GM21528 (cell line): ENCODE results near the gene CSF2.

ENCODE experiments used
- ATAC-seq: cut with Tn5 transposase; IDR thresholded peaks from one replicate; pipeline ENCODE4 v1.9.1; 2021; ENCODE audit warnings: mild to moderate bottlenecking, moderate library complexity; ENCODE audit not compliant: unreplicated experiment, low FRiP score

CSF2 gene

GRCh38 chr5:132067941-132068808 lies 5.4 kb upstream of the CSF2 start:
- no peak for ATAC-seq

GRCh38 chr5:132069561-132069960 lies 4.0 kb upstream of the CSF2 start:
- ATAC-seq: no peak

- ATAC-seq: no peak
Observed at GRCh38 chr5:132069994-132070393, 3.6 kb upstream of the CSF2 start.

DNA sequence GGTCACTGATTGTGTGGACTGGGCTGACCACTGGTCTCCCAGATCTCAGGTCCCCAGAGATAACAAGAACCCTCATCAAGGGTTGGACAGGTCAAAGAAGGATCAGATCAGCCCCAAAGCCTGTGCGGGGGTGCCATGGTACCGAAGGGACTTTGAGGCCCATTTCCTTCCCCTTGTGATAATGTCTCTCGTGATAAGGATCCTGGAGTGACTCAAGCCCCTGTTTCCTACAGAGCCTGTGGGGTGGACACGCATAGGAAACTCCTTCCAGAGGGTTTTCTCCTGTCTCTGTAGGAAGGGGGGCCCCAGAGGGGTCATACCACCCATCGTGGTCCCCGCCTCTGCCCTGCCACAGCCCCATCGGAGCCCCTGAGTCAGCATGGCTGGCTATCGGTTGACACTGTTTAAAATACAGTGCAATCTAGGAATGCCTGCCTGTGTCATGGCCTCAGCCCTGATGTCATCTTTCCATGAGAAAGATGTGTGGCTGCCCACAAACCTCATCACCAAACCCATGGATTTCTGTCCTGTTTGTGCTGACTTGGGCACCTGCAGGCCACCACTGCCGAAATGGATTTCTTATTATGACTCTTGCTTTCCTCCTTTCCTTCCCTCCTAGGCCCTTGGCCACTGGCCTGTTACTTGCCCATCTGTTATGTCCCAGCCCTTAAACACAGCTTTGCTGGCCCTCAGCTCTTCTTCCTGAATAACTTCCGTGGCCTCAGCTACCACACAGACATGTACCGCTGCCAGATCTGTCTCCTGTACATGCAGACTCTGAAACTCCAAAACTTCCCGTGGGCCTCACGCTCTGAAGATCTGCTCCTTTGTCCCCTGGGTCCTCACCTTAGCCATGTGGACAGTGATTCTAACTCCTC lies 2.9 kb upstream of the CSF2 start:
- ATAC-seq: no peak

DNA sequence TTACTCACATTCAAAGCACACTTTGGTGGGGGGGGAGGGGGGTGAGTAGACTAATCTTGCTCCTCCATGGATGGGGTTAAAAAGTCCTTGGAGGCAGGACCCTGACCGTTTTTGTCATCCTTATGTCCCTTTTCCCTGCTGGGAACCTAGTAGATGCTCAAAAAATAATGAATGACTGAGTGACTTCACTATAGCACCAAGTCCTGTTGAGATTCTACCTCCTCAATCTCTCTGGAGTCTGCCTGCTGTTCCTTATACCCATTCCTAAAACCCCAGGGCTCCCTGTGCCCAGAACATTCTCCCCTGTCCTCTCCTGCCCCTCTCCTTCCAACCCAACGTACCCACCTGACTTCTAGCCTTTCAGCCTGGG lies 2.3 kb upstream of the CSF2 start:
- no peak for ATAC-seq

- ATAC-seq: no peak
Observed at GRCh38 chr5:132072070-132072469, 1.5 kb upstream of the CSF2 start.

- ATAC-seq: no peak
Observed at GRCh38 chr5:132072528-132072927, 1.1 kb upstream of the CSF2 start.

DNA sequence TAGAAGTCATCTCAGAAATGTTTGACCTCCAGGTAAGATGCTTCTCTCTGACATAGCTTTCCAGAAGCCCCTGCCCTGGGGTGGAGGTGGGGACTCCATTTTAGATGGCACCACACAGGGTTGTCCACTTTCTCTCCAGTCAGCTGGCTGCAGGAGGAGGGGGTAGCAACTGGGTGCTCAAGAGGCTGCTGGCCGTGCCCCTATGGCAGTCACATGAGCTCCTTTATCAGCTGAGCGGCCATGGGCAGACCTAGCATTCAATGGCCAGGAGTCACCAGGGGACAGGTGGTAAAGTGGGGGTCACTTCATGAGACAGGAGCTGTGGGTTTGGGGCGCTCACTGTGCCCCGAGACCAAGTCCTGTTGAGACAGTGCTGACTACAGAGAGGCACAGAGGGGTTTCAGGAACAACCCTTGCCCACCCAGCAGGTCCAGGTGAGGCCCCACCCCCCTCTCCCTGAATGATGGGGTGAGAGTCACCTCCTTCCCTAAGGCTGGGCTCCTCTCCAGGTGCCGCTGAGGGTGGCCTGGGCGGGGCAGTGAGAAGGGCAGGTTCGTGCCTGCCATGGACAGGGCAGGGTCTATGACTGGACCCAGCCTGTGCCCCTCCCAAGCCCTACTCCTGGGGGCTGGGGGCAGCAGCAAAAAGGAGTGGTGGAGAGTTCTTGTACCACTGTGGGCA lies 642 bp downstream of the CSF2 start:
- no peak for ATAC-seq

DNA sequence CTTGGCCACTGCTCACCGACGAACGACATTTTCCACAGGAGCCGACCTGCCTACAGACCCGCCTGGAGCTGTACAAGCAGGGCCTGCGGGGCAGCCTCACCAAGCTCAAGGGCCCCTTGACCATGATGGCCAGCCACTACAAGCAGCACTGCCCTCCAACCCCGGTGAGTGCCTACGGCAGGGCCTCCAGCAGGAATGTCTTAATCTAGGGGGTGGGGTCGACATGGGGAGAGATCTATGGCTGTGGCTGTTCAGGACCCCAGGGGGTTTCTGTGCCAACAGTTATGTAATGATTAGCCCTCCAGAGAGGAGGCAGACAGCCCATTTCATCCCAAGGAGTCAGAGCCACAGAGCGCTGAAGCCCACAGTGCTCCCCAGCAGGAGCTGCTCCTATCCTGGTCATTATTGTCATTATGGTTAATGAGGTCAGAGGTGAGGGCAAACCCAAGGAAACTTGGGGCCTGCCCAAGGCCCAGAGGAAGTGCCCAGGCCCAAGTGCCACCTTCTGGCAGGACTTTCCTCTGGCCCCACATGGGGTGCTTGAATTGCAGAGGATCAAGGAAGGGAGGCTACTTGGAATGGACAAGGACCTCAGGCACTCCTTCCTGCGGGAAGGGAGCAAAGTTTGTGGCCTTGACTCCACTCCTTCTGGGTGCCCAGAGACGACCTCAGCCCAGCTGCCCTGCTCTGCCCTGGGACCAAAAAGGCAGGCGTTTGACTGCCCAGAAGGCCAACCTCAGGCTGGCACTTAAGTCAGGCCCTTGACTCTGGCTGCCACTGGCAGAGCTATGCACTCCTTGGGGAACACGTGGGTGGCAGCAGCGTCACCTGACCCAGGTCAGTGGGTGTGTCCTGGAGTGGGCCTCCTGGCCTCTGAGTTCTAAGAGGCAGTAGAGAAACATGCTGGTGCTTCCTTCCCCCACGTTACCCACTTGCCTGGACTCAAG lies 1.5 kb downstream of the CSF2 start:
- no peak for ATAC-seq

DNA sequence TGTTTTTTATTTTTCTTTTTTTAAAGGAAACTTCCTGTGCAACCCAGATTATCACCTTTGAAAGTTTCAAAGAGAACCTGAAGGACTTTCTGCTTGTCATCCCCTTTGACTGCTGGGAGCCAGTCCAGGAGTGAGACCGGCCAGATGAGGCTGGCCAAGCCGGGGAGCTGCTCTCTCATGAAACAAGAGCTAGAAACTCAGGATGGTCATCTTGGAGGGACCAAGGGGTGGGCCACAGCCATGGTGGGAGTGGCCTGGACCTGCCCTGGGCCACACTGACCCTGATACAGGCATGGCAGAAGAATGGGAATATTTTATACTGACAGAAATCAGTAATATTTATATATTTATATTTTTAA lies 2.1 kb downstream of the CSF2 start:
- no peak for ATAC-seq

DNA sequence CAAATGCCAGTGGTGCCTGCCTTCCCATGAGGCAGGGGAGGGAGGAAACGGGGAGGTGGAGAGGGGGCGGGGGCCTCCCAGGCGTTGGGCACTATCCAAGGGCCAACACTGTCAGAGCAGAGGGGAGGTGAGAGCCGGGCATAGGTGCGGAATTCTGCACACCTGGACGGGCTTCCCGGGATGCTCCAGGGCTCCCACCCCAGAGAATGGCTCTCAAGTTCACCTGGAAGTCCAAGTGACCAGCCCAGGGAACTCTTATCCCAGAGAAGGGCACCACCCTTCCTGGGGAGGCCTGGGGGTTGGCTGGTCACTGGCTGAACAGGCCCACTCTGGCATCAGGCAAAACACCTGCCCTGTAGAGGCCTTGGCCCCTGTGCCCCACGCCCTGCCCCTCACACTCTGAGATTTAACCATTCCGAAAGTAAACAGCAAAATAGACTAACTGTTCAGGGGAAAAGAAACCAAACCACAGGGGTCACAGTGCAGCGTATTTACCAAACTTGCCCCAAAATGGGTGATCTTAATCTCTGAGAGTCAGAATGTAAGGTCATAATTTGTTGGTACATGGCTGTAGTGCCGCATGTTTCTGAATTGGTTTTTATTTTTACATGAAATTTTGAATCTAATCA lies 2.7 kb downstream of the CSF2 start:
- no peak for ATAC-seq

- no peak for ATAC-seq
Observed at GRCh38 chr5:132076983-132077382, 3.4 kb downstream of the CSF2 start.

GRCh38 chr5:132079081-132079480 lies 5.5 kb downstream of the CSF2 start:
- ATAC-seq: no peak

DNA sequence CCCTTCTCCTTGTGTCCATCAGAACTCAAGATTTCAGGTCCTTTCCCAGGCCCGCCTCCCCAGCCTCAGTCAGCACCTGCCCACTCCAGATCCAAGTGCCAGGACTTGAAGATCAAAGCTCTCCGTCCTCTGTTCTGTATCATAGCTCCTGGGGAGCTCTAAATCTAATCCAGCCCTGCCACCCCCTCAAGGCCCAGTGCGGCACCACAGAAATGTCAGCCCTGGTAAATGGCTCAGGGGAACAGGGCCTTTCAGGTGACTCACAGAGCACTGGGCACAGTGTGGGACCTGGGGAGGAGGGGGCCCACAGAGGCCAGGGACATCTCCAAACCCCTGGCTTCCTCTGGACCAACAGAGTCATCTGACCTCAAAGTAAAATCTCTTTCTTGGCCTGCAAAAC lies 6.0 kb downstream of the CSF2 start:
- no peak for ATAC-seq

DNA sequence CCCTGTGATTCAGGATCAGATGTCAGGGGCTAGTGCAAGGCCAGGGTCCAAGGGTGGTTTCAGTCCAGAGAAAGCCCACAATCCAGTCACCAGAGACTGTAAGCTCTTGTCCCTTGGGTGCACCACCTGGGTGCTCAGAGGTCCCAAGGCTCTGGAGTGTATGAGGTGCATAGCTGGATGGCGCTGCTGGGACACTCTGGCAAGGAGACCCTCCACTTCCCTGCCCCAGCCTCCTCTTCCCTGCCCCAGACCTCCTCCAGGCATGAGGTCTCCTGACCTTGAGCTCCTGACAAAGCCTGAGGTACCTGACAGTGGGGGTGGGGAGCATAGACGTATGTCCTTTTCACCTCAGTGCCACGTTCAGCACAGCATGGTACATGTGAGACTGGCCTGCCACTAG lies 7.0 kb downstream of the CSF2 start:
- no peak for ATAC-seq

GRCh38 chr5:132081458-132081857 lies 7.9 kb downstream of the CSF2 start:
- ATAC-seq: no peak

DNA sequence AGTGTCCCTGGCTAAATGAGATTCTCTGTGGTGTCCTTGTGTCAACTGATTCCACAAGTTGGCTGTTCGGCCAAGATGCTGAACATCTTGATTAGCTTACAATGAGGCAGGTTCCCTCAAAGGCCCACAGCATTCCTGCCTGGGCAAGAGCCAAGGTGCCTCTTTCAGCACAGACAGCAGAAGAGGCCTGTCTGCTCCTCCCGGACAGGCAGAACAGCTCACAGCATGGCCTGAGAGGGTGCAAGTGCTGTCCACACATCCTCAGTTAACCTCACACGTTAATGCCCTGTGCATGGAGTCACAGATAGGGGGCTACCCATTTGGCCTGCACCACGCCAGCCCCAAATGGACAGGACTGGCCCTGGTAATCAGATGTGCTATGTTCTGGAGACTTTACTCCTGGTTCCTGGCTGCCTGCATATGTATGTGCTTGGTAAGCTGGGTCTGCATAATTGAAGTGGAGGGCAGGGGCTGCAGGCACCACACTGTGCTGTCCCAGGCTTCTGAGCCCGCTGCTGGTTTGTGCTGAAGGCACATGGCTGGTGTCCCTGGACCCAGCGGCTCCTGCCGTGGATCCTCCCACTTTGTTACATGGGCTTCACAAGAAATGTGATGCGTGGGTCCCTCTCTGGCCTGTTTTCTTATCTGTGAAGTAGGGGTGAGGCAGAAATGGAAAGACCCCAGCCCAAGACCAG lies 8.9 kb downstream of the CSF2 start:
- no peak for ATAC-seq

- ATAC-seq: no peak
Observed at GRCh38 chr5:132083071-132083678, 9.6 kb downstream of the CSF2 start.

DNA sequence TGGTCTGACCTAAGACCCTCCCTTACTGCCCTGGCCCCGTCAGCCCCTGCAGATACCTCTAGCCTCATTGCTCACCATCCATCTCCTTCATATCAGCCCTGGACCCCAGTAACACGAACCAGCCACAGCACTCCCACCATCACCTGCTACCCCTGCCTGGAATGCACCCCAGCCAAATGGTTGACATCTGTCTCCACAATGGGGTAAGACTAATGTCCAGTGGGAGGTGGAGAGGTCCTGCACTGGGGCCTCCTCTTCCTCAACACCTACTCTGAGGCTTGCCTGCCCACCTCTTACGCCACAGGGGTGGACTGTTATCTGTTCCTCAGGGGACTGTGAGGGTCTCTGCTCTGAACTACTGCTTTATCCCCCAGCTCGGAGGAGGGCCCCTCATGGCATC lies 12.1 kb downstream of the CSF2 start:
- ATAC-seq: no peak
